Measurements from ENCODE around the gene GPC3. TPM values are rescaled to one million over a fixed set of nuclear protein-coding genes. Genes with fewer than 3 reads are reported as not detected.
"Not testable (repeated sequence)": the region's sequence is repeated elsewhere in the genome, so short reads cannot be mapped to it uniquely, and the experiment has no call there.

Gene GPC3
- total RNA-seq, 1 donor from 2014 or later: 0.26 TPM

GRCh38 chrX:133630362-133630761 is 355.0 kb downstream of the GPC3 start:
- Histone ChIP-seq H3K4me3 (ENCODE audit: low read depth, low read length) (no peak overlapping the region), H3K27me3 (ENCODE audit: control insufficient read depth, insufficient read depth, low read length) (no peaks in the 10 kb centered on the region), H3K36me3 (ENCODE audit: control insufficient read depth, insufficient read depth, low read length) (no peaks in the 10 kb centered on the region)
- no peak for FAIRE-seq
- no peak for DNase-seq (ENCODE audit: low read depth)
- TF ChIP-seq CTCF (IDR thresholded peaks at IDR 0.05; ENCODE audit: insufficient read depth, low read length, severe bottlenecking): no peak

- DNase-seq (ENCODE audit: low read depth) (no peak), FAIRE-seq (no peak)
- no peak for TF ChIP-seq CTCF (IDR thresholded peaks at IDR 0.05; ENCODE audit: insufficient read depth, low read length, severe bottlenecking)
- Histone ChIP-seq H3K27me3 (ENCODE audit: control insufficient read depth, insufficient read depth, low read length) (no peaks in the 10 kb centered on the region), H3K36me3 (ENCODE audit: control insufficient read depth, insufficient read depth, low read length) (no peaks in the 10 kb centered on the region), H3K4me3 (ENCODE audit: low read depth, low read length) (no peak overlapping the region)
Measured at GRCh38 chrX:133627673-133628072, 357.7 kb downstream of the GPC3 start.

GRCh38 chrX:133621384-133621783 is 364.0 kb downstream of the GPC3 start:
- DNase-seq (ENCODE audit: low read depth); H3K27me3 ChIP-seq (ENCODE audit: control insufficient read depth, insufficient read depth, low read length); FAIRE-seq; H3K4me3 ChIP-seq (ENCODE audit: low read depth, low read length); H3K36me3 ChIP-seq (ENCODE audit: control insufficient read depth, insufficient read depth, low read length): not testable (repeated sequence)

GRCh38 chrX:133611676-133612075 is 373.7 kb downstream of the GPC3 start:
- no peak for FAIRE-seq
- H3K4me3 ChIP-seq (ENCODE audit: low read depth, low read length): no peak overlapping the region

GRCh38 chrX:133610056-133610455 is 375.3 kb downstream of the GPC3 start:
- FAIRE-seq (no peak), DNase-seq (ENCODE audit: low read depth) (no peak)
- H3K27me3 ChIP-seq (ENCODE audit: control insufficient read depth, insufficient read depth, low read length): no peaks in the 10 kb centered on the region
- H3K4me3 ChIP-seq (ENCODE audit: low read depth, low read length): no peak overlapping the region
- no peak for TF ChIP-seq CTCF (IDR thresholded peaks at IDR 0.05; ENCODE audit: insufficient read depth, low read length, severe bottlenecking)
- H3K36me3 ChIP-seq (ENCODE audit: control insufficient read depth, insufficient read depth, low read length): no peaks in the 10 kb centered on the region

More at GRCh38 chrX:133611676-133612075, 373.7 kb downstream of the GPC3 start:
- TF ChIP-seq CTCF (IDR thresholded peaks at IDR 0.05; ENCODE audit: insufficient read depth, low read length, severe bottlenecking): no peak
- H3K27me3 ChIP-seq (ENCODE audit: control insufficient read depth, insufficient read depth, low read length): no peaks in the 10 kb centered on the region
- no peaks in the 10 kb centered on the region for H3K36me3 ChIP-seq (ENCODE audit: control insufficient read depth, insufficient read depth, low read length)
- DNase-seq (ENCODE audit: low read depth): no peak

GRCh38 chrX:133609166-133609565 is 376.2 kb downstream of the GPC3 start:
- DNase-seq (ENCODE audit: low read depth) (no peak), FAIRE-seq (no peak)
- H3K36me3 ChIP-seq (ENCODE audit: control insufficient read depth, insufficient read depth, low read length): no peaks in the 10 kb centered on the region
- no peak overlapping the region for H3K4me3 ChIP-seq (ENCODE audit: low read depth, low read length)
- TF ChIP-seq CTCF (IDR thresholded peaks at IDR 0.05; ENCODE audit: insufficient read depth, low read length, severe bottlenecking): no peak
- H3K27me3 ChIP-seq (ENCODE audit: control insufficient read depth, insufficient read depth, low read length): no peaks in the 10 kb centered on the region

All from bronchial epithelial cell (primary cell).